Natural killer cell (primary cell): ENCODE measurements around the gene FOXP3. TPM values are rescaled to one million over a fixed set of nuclear protein-coding genes. Genes with fewer than 3 reads are reported as not detected.

Experiments
- ATAC-seq, 3 donors: fragments of 150-1000 bp in 2 of 3; fragments of 200-7000 bp in 1 of 3; cut with Tn5 transposase; 1 replicate in 1 of 3; 2 replicates in 2 of 3; pipeline ENCODE4 v1.10.0; 2021; ENCODE audit warnings: mild to moderate bottlenecking in 2 of 3, moderate library complexity in 2 of 3
- DNase-seq, 2 donors: peaks; one replicate each; pipeline versions ENCODE4 v3.0.0 to v3.0.0-alpha.2; 2013 to 2021; ENCODE audit warnings: mixed read lengths in 1 of 2
- H3K27ac ChIP-seq: one replicate; pipeline ENCODE4 v1.5.1; 2013; ENCODE audit warnings: mild to moderate bottlenecking, low read length
- H3K27me3 ChIP-seq: one replicate; pipeline ENCODE4 v1.6.1; 2013; ENCODE audit warnings: low read length; ENCODE audit not compliant: control insufficient read depth, insufficient read depth
- H3K36me3 ChIP-seq: one replicate; pipeline ENCODE4 v1.6.1; 2013; ENCODE audit warnings: low read length; ENCODE audit not compliant: control insufficient read depth, insufficient read depth
- H3K4me1 ChIP-seq: one replicate; pipeline ENCODE4 v1.6.1; 2013; ENCODE audit warnings: low read length; ENCODE audit not compliant: control insufficient read depth, insufficient read depth
- H3K4me3 ChIP-seq: one replicate; pipeline ENCODE4 v1.5.1; 2013; ENCODE audit warnings: low read length
- H3K9me3 ChIP-seq: one replicate; pipeline ENCODE4 v1.6.1; 2013; ENCODE audit warnings: low read length; ENCODE audit not compliant: control insufficient read depth, insufficient read depth
- H3K27ac Mint-ChIP-seq, 2 donors: one replicate each; pipeline ENCODE4 v1.8.0; 2022; ENCODE audit warnings: mild to moderate bottlenecking in 2 of 2, mixed read lengths in 2 of 2, moderate library complexity in 1 of 2
- H3K27me3 Mint-ChIP-seq, 2 donors: one replicate each; pipeline ENCODE4 v1.8.0; 2022; ENCODE audit warnings: low read depth in 2 of 2, mixed read lengths in 2 of 2
- H3K36me3 Mint-ChIP-seq: one replicate; pipeline ENCODE4 v1.8.0; 2022; ENCODE audit warnings: mixed read lengths
- H3K4me1 Mint-ChIP-seq, 2 donors: one replicate each; pipeline ENCODE4 v1.8.0; 2022; ENCODE audit warnings: mixed read lengths in 2 of 2
- H3K4me3 Mint-ChIP-seq: one replicate; pipeline ENCODE4 v1.8.0; 2022; ENCODE audit warnings: mild to moderate bottlenecking, moderate library complexity, mixed read lengths
- H3K9me3 Mint-ChIP-seq, 2 donors: one replicate each; pipeline ENCODE4 v1.8.0; 2022; ENCODE audit warnings: mixed read lengths in 2 of 2
- WGBS: methylation state at CpG from one replicate; pipeline ENCODE4 v1.1.7; 2013; ENCODE audit warnings: missing lambda C conversion rate; ENCODE audit not compliant: insufficient coverage; 5-methylcytosine and 5-hydroxymethylcytosine counted together
- intact Hi-C: fragments of 100-400 bp; cut with micrococcal nuclease; formaldehyde crosslinking; loops from one replicate; pipeline ENCODE4 v1.14.2; 2022
- total RNA-seq, 4 donors: library from RNA; stranded (reverse); fragments of 120-200 nt in 1 of 4; gene quantifications; one replicate each; pipeline versions ENCODE4 v1.2.3 to v1.2.4, GENCODE V29; 2013 to 2022
- TF ChIP-seq, protein P1 (sequence below): fragments of 200-600 bp; IDR thresholded peaks from one replicate; pipeline ENCODE4 v1.8.0; 2022; ENCODE audit warnings: antibody characterized with exemption

The FOXP3 gene
- total RNA-seq, 3 donors from 2014 or later (not counting 1 experiment from before 2014, with no cell fraction given) = 0.09 to 0.32 (median 0.20) TPM

DNA sequence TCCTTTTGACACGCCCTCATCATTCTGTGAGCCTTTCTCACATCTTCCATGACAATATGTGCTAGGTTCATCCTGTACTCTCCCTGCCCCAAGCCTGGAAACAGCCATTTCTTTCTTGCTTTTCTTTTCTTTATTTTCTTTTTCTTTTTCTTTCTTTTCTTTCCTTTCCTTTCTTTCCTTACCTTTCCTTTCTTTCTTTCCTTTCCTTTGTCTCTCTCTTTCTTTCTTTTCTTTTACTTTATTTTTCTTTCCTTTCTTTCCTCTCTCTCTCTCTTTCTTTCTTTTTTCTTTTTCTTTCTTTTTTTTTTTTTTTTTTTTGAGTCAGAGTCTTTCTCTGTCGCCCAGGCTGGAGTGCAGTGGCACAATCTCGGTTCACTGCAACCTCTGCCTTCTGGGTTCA, 19.7 kb upstream of the FOXP3 start:
- Mint-ChIP-seq H3K36me3 (no peaks in the 10 kb centered on the region), H3K27ac (no peak overlapping the region), H3K27me3 (no peaks in the 10 kb centered on the region), H3K4me3 (no peak overlapping the region), H3K9me3 (no peaks in the 10 kb centered on the region), H3K4me1 (peaks cover 12 to 13% of the 10 kb centered on the region in 2 donors)
- intact Hi-C loops = no loop called here
- Histone ChIP-seq H3K4me1 (peaks cover 4% of the 10 kb centered on the region), H3K9me3 (no peaks in the 10 kb centered on the region), H3K27ac (no peak overlapping the region), H3K36me3 (no peaks in the 10 kb centered on the region), H3K27me3 (no peaks in the 10 kb centered on the region), H3K4me3 (no peak overlapping the region)
- 97% methylated on average over 3 of the region's 3 CpGs for WGBS
- ATAC-seq (no peak), DNase-seq (no peak)
- TF ChIP-seq, protein P1, sequence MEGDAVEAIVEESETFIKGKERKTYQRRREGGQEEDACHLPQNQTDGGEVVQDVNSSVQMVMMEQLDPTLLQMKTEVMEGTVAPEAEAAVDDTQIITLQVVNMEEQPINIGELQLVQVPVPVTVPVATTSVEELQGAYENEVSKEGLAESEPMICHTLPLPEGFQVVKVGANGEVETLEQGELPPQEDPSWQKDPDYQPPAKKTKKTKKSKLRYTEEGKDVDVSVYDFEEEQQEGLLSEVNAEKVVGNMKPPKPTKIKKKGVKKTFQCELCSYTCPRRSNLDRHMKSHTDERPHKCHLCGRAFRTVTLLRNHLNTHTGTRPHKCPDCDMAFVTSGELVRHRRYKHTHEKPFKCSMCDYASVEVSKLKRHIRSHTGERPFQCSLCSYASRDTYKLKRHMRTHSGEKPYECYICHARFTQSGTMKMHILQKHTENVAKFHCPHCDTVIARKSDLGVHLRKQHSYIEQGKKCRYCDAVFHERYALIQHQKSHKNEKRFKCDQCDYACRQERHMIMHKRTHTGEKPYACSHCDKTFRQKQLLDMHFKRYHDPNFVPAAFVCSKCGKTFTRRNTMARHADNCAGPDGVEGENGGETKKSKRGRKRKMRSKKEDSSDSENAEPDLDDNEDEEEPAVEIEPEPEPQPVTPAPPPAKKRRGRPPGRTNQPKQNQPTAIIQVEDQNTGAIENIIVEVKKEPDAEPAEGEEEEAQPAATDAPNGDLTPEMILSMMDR = no peak

DNA sequence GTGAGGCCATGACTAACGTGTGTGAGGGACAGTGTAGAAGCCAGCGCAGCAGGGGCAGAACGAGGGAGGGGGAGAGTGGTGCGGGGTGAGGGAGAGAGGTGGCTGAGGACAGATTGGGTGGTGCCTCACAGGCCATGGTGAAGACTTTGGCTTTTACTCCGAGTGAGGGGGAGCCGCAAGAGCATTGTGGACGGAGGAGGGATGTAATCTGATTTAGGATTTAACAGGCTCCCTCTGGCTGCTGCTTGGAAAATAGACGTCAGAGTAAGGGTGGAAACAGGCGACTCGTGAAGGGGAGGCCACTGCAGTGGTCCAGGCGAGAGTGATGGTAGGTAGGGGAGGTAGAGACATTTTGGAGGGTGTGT, 18.1 kb upstream of the FOXP3 start:
- Mint-ChIP-seq H3K4me1 (peaks cover 3 to 11% of the 10 kb centered on the region in 2 donors), H3K36me3 (no peaks in the 10 kb centered on the region), H3K9me3 (no peaks in the 10 kb centered on the region), H3K27me3 (no peaks in the 10 kb centered on the region), H3K4me3 (no peak overlapping the region), H3K27ac (no peak overlapping the region)
- H3K9me3 ChIP-seq = no peaks in the 10 kb centered on the region
- intact Hi-C loops = no loop called here
- peaks cover 3% of the 10 kb centered on the region for H3K4me1 ChIP-seq
- ATAC-seq (no peak), DNase-seq (no peak)
- no peaks in the 10 kb centered on the region for H3K27me3 ChIP-seq
- no peak overlapping the region for H3K4me3 ChIP-seq
- no peaks in the 10 kb centered on the region for H3K36me3 ChIP-seq
- WGBS = 94% methylated on average over 11 of the region's 11 CpGs
- TF ChIP-seq, protein P1 = no peak
- no peak overlapping the region for H3K27ac ChIP-seq

DNA sequence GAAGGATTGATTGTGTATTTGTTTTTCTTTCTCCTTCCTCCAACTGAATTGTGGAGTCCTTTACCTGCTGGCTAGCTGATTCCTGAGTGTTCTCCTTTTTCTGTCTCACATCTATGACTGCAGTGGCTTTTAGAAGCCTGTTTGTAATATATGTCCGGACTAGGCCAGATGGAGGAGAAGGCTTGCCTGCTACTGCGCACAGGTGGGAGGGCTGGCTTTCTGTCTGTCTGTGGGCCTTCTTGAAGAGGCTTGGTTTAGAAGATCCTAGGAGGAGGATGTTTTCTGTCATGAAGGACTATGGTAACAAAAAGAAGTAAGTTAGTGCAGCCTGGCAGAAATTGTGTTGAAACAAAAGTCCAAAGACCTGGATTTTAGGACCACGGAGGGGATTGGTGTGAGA, 13.6 kb upstream of the FOXP3 start:
- Mint-ChIP-seq H3K27me3 (no peaks in the 10 kb centered on the region), H3K9me3 (no peaks in the 10 kb centered on the region), H3K36me3 (no peaks in the 10 kb centered on the region), H3K4me1 (peaks cover 20 to 40% of the 10 kb centered on the region in 2 donors), H3K27ac (peak overlapping the region in 1 of 2 donors; percentile 37), H3K4me3 (no peak overlapping the region)
- intact Hi-C loops = no loop called here
- Histone ChIP-seq H3K9me3 (no peaks in the 10 kb centered on the region), H3K27ac (no peak overlapping the region), H3K27me3 (no peaks in the 10 kb centered on the region), H3K4me3 (no peak overlapping the region), H3K36me3 (no peaks in the 10 kb centered on the region), H3K4me1 (peaks cover 29% of the 10 kb centered on the region)
- TF ChIP-seq, protein P1 = no peak
- DNase-seq (no peak), ATAC-seq (no peak)
- 100% methylated on average over 2 of the region's 3 CpGs for WGBS

DNA sequence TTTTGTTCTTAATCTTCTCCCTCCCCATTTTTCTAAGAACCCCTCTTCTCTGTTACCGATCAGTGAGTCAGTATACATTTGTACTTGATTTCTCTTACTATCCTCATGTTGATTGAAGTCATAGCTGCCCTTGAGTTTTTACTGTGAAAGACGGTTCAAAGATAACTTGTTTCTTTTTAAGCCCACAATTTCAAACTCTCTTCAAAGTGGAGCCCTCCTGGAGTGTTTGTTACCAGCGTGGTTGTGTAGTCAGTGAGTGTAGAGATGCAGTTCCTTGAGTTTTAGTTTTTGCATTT, 13.0 kb upstream of the FOXP3 start:
- Histone ChIP-seq H3K9me3 (no peaks in the 10 kb centered on the region), H3K4me1 (peaks cover 35% of the 10 kb centered on the region), H3K36me3 (no peaks in the 10 kb centered on the region), H3K4me3 (no peak overlapping the region), H3K27ac (no peak overlapping the region), H3K27me3 (no peaks in the 10 kb centered on the region)
- intact Hi-C loops = no loop called here
- H3K9me3 Mint-ChIP-seq = no peaks in the 10 kb centered on the region
- H3K4me3 Mint-ChIP-seq = no peak overlapping the region
- H3K4me1 Mint-ChIP-seq = peaks cover 26 to 45% of the 10 kb centered on the region in 2 donors
- peak overlapping the region in 1 of 2 donors; percentile 37 for H3K27ac Mint-ChIP-seq
- DNase-seq = peak in 1 of 2 donors; percentile 2
- no peaks in the 10 kb centered on the region for H3K27me3 Mint-ChIP-seq
- WGBS = 87% methylated on average over 2 of the region's 3 CpGs
- TF ChIP-seq, protein P1 = no peak
- no peaks in the 10 kb centered on the region for H3K36me3 Mint-ChIP-seq
- no peak for ATAC-seq
